Measurements from ENCODE around the gene OAF.

- no peak for TF ChIP-seq EZH2 (IDR thresholded peaks at IDR 0.05; ENCODE audit: borderline replicate concordance, insufficient read depth, low read depth, low read length, poor library complexity, severe bottlenecking)
- TF ChIP-seq, protein P1, sequence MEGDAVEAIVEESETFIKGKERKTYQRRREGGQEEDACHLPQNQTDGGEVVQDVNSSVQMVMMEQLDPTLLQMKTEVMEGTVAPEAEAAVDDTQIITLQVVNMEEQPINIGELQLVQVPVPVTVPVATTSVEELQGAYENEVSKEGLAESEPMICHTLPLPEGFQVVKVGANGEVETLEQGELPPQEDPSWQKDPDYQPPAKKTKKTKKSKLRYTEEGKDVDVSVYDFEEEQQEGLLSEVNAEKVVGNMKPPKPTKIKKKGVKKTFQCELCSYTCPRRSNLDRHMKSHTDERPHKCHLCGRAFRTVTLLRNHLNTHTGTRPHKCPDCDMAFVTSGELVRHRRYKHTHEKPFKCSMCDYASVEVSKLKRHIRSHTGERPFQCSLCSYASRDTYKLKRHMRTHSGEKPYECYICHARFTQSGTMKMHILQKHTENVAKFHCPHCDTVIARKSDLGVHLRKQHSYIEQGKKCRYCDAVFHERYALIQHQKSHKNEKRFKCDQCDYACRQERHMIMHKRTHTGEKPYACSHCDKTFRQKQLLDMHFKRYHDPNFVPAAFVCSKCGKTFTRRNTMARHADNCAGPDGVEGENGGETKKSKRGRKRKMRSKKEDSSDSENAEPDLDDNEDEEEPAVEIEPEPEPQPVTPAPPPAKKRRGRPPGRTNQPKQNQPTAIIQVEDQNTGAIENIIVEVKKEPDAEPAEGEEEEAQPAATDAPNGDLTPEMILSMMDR (IDR thresholded peaks at IDR 0.05): no peak
These were observed 30.4 kb downstream of the OAF start for GRCh38 chr11:120241277-120241676.
